Stimulated activated CD8-positive, alpha-beta memory T cell treated with anti-CD3 and anti-CD28 coated beads, Interleukin-12 subunit alpha, Interleukin-12 subunit beta, amount 100 ng/mL, for 1 hour (primary cell): ENCODE measurements around the gene CD151.

ENCODE experiments used
- DNase-seq: peaks from one replicate; pipeline ENCODE4 v3.0.0-alpha.2; 2020; ENCODE audit warnings: low read depth

CD151 gene

GRCh38 chr11:871472-871871 lies 38.7 kb downstream of the CD151 start:
- no peak for DNase-seq

DNA sequence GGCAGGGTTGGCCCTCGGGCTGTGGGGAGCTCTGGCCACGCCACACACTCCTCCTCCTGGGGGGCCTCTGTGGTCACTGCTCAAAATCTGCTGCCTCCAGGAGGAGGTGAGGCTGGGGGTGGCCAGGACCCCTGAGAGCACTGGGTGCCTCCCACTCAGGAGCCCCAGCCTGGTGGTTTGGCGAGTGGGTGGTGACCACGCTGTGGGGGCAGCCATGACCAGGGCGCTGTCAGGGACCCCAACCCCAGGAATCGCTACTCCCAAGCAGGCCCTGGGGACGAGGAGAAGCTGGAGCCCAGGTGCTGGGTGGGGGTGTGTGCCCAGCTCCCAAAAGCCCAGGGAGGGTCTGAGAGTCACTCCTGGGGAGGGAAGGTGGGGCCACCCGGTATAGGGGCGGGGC lies 40.0 kb downstream of the CD151 start:
- no peak for DNase-seq

DNA sequence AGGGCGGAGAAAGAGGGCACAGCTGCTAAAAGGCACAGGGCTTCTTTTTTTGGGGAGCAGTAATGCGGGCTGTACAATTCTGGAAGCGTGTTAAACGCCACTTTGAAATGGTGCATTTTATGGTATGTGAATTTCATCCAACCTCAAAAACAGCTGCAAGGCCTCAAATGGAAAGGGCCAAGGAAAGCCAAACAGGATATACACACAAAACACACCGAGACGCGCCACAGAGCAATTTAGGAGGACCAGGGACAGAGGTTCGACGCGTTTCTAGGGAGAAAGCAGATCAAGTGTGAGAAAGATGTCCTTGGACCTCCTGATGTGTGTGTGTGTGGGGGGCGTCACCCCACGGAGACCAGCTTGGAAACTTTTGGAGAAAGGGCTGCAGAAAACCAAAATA lies 41.0 kb downstream of the CD151 start:
- DNase-seq = no peak

- no peak for DNase-seq
Measured at GRCh38 chr11:875203-875602, 42.5 kb downstream of the CD151 start.

DNA sequence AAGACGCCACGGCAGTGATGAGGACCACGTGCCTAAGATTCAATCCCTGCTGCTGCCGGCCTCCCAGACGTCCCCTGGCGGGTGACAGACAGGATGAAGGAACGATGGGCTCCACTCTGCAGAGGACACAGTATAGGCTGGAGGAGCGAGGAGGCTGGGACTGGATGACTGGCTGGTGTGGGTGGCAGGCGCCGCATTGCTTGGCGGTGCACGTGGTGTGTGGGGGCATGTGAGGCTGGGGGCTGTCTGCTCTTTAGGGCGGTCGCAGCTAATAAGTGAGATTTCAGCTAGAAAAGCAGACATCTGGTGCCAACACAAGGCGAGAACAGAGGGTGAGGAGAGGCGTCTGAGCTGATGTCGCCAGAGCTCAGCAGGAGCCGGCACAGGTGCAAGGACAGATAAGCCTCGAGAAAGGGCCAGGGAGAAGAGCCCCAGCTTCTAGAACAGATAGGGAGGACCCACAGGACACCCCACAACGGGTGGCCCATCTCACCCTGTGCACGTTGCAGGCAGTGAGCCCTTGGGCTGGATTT lies 43.1 kb downstream of the CD151 start:
- DNase-seq = no peak

GRCh38 chr11:876545-876944 lies 43.8 kb downstream of the CD151 start:
- DNase-seq = no peak

- no peak for DNase-seq
Measured at GRCh38 chr11:877565-877964, 44.8 kb downstream of the CD151 start.

GRCh38 chr11:880447-880846 lies 47.7 kb downstream of the CD151 start:
- DNase-seq = no peak

DNA sequence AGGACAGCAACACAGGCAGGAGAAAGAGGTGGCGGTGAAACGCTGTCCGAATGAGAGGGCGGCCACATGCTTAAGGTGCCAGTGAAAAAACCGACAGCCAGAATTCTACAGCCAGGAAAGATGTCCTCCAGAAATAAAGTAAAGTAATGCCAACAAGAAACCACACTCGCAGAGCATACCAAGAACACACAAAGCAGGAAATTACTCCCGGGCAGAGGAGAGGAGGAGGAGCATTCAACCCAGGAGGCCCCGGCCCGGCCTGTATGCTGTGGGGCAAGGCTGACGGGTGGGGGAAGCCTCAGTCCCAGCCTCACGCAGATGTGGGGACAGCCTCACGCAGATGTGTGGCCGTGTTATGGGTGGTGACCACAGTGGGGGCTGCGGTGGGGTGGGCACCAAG lies 49.8 kb downstream of the CD151 start:
- DNase-seq = no peak

DNA sequence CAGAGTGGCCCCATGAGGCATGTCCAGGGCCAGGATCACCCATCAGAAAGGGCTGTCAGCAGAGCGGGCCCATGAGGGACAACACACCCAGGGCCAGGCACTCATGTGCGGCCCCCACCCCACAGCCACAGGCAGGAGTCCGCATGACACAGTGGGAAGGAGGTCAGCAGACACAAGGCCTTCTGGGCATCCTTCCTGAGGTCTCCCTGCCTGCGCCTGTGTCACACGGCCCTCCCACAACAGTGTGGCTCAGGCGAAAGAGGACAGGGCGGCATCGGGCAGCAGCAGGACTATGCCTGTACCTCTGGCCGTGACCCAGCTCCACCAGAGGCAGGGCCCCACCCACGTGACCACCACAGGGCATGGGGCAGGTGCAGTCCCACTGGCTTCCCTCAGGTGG lies 50.8 kb downstream of the CD151 start:
- DNase-seq = no peak

- no peak for DNase-seq
Measured at GRCh38 chr11:884578-885070, 51.9 kb downstream of the CD151 start.

GRCh38 chr11:886568-886967 lies 53.8 kb downstream of the CD151 start:
- no peak for DNase-seq

DNA sequence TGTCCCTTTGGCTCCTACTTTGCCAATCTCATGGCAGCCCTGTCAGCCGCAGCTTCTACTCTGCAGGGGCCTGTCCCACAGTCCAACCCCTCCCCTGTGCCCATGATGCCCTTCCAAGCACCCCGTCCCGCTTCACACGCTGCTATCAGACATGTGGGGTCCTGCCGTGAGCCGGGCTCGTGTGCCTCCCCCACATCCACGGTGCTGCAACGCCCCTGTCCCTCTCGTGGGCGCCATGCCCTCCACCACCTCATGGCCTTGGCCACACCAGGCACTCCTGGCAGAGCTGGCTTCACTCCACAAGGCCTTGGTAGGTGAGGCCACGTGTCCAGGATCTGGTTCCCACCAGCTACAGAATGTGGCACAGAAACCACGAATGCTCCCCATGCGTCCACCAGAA lies 54.8 kb downstream of the CD151 start:
- DNase-seq = no peak
